GM21381 (cell line): ENCODE measurements around the gene KLC1.
A peak's percentile ranks its signal among the peaks of the same experiment; 100 is the strongest.
"Not testable (repeated sequence)": the region's sequence is repeated elsewhere in the genome, so short reads cannot be mapped to it uniquely, and the experiment has no call there.

Experiments used
- ATAC-seq: cut with Tn5 transposase; IDR thresholded peaks from one replicate; pipeline ENCODE4 v1.9.1; 2021; ENCODE audit warnings: mild to moderate bottlenecking, moderate library complexity; ENCODE audit not compliant: unreplicated experiment

The KLC1 gene

GRCh38 chr14:103624860-103625259 lies 4.2 kb upstream of the KLC1 start:
- ATAC-seq: no peak

- ATAC-seq: no peak
These were observed 3.5 kb upstream of the KLC1 start for GRCh38 chr14:103625356-103626095.

GRCh38 chr14:103626146-103626850 lies 2.7 kb upstream of the KLC1 start:
- ATAC-seq: no peak

GRCh38 chr14:103627073-103628025 lies 1.7 kb upstream of the KLC1 start:
- ATAC-seq: no peak

- no peak for ATAC-seq
These were observed 759 bp upstream of the KLC1 start for GRCh38 chr14:103628221-103628683.

- peak; percentile 21 for ATAC-seq
These were observed 601 bp downstream of the KLC1 start for GRCh38 chr14:103629503-103630121.

GRCh38 chr14:103630364-103631108 lies 1.5 kb downstream of the KLC1 start:
- no peak for ATAC-seq

- no peak for ATAC-seq
These were observed 4.4 kb downstream of the KLC1 start for GRCh38 chr14:103633391-103633790.

- ATAC-seq: no peak
These were observed 5.1 kb downstream of the KLC1 start for GRCh38 chr14:103634156-103634555.

- no peak for ATAC-seq
These were observed 9.6 kb downstream of the KLC1 start for GRCh38 chr14:103638594-103638993.

- no peak for ATAC-seq
These were observed 12.2 kb downstream of the KLC1 start for GRCh38 chr14:103641161-103641560.

- no peak for ATAC-seq
These were observed 17.2 kb downstream of the KLC1 start for GRCh38 chr14:103646189-103646588.

GRCh38 chr14:103649001-103649400 lies 20.0 kb downstream of the KLC1 start:
- ATAC-seq: no peak

- no peak for ATAC-seq
These were observed 21.2 kb downstream of the KLC1 start for GRCh38 chr14:103650213-103650612.

GRCh38 chr14:103651585-103651984 lies 22.6 kb downstream of the KLC1 start:
- ATAC-seq: no peak

GRCh38 chr14:103652806-103653205 lies 23.8 kb downstream of the KLC1 start:
- ATAC-seq: no peak

- ATAC-seq: not testable (repeated sequence)
These were observed 24.3 kb downstream of the KLC1 start for GRCh38 chr14:103653336-103653735.

GRCh38 chr14:103653805-103654204 lies 24.8 kb downstream of the KLC1 start:
- ATAC-seq: no peak

GRCh38 chr14:103654619-103655018 lies 25.6 kb downstream of the KLC1 start:
- ATAC-seq: no peak
